GM12878 (cell line): ENCODE results near the gene IFNLR1. TPM values are rescaled to one million over a fixed set of nuclear protein-coding genes. Genes with fewer than 3 reads are reported as not detected.

Experiments used
- ATAC-seq: fragments of 200-7000 bp; cut with Tn5 transposase; 3 replicates; pipeline ENCODE4 v1.9.1; 2020; ENCODE audit warnings: mild to moderate bottlenecking, moderate library complexity
- BruUV-seq: library from RNA; stranded (reverse); fragments of 400-500 nt; replicated peaks from 2 replicates; lab custom pipeline; 2021; lab: Mats Ljungman, UMichigan
- CTCF ChIA-PET: fragments of 300-600 bp; sonication (Branson Sonifier 250); formaldehyde crosslinking; extraction: SDS; loops from one replicate; lab custom pipeline; 2021; ENCODE audit warnings: inconsistent platforms; lab: Yijun Ruan, JAX
- POLR2A ChIA-PET: fragments of 350-600 bp; formaldehyde crosslinking; extraction: SDS; loops from one replicate; lab custom pipeline; 2021; ENCODE audit warnings: inconsistent platforms; lab: Charles Lee
- RAD21 ChIA-PET: fragments of 300-600 bp; sonication (Branson Sonifier 250); formaldehyde crosslinking; loops from one replicate; lab custom pipeline; 2023; ENCODE audit warnings: antibody characterized with exemption; ENCODE audit not compliant: unreplicated experiment; lab: Charles Lee
- SMC1A ChIA-PET: fragments of 300-600 bp; sonication (Branson Sonifier 250); formaldehyde crosslinking; loops from one replicate; lab custom pipeline; 2023; ENCODE audit not compliant: unreplicated experiment, uncharacterized antibody; lab: Charles Lee
- DNase-seq: peaks from one replicate; pipeline ENCODE4 v3.0.0-alpha.2; 2011; ENCODE audit warnings: low read depth, low spot score
- FAIRE-seq: peaks from 3 replicates; lab custom pipeline; 2011; peaks lifted over from hg19 to GRCh38; lab: Jason Lieb, UNC
- H2AFZ ChIP-seq: 2 replicates; pipeline ENCODE4 v1.6.0; 2011; ENCODE audit warnings: low read depth, low read length, control low read depth; ENCODE audit not compliant: control insufficient read depth
- H3K27ac ChIP-seq: 2 replicates; pipeline ENCODE4 v1.5.1; 2011; ENCODE audit warnings: control low read depth; ENCODE audit not compliant: control insufficient read depth, insufficient read depth
- H3K27me3 ChIP-seq, 2 experiments: replicated peaks in 1 of 2; 2 replicates each; pipeline versions ENCODE4 v1.6.0 to v1.6.1; 2011; ENCODE audit warnings: low read length in 1 of 2; ENCODE audit not compliant: control insufficient read depth in 2 of 2, insufficient read depth in 2 of 2
- H3K36me3 ChIP-seq, 2 experiments: 2 replicates each; pipeline ENCODE4 v1.5.1; 2011; ENCODE audit warnings: low read length in 1 of 2; ENCODE audit not compliant: control insufficient read depth in 2 of 2, insufficient read depth in 2 of 2
- H3K4me1 ChIP-seq: 2 replicates; pipeline ENCODE4 v1.6.1; 2011; ENCODE audit warnings: mild to moderate bottlenecking, low read length, moderate library complexity, mixed read lengths; ENCODE audit not compliant: control insufficient read depth, insufficient read depth
- H3K4me2 ChIP-seq: 2 replicates; pipeline ENCODE4 v1.6.0; 2011; ENCODE audit warnings: control low read depth; ENCODE audit not compliant: control insufficient read depth, insufficient read depth
- H3K4me3 ChIP-seq: fragments of 200-600 bp; sonication (generic); 2 replicates; pipeline ENCODE4 v1.5.1; 2016
- H3K79me2 ChIP-seq: 2 replicates; pipeline ENCODE4 v1.6.0; 2011; ENCODE audit warnings: low read length; ENCODE audit not compliant: control insufficient read depth, insufficient read depth
- H3K9ac ChIP-seq: 2 replicates; pipeline ENCODE4 v1.8.0; 2011; ENCODE audit warnings: low read length, control low read depth, mixed read lengths; ENCODE audit not compliant: control insufficient read depth, insufficient read depth
- H3K9me3 ChIP-seq: replicated peaks from 3 replicates; pipeline ENCODE4 v1.5.1; 2011; ENCODE audit warnings: mild to moderate bottlenecking, low read length; ENCODE audit not compliant: control insufficient read depth, insufficient read depth
- H4K20me1 ChIP-seq: 2 replicates; pipeline ENCODE4 v1.6.0; 2011; ENCODE audit not compliant: control insufficient read depth, insufficient read depth
- FOS ChIP-seq: IDR thresholded peaks from 3 replicates; pipeline ENCODE4 v1.6.1; 2011; ENCODE audit warnings: borderline replicate concordance; ENCODE audit not compliant: insufficient read length; ENCODE audit errors: extremely low read depth
- FOXK2 ChIP-seq: fragments of 450-650 bp; IDR thresholded peaks from 2 replicates; pipeline ENCODE4 v1.6.1; 2017; ENCODE audit warnings: mild to moderate bottlenecking, moderate library complexity
- IKZF2 ChIP-seq, 2 experiments: fragments of 450-650 bp; IDR thresholded peaks; 2 replicates each; pipeline ENCODE4 v1.6.1; 2017; ENCODE audit warnings: mild to moderate bottlenecking in 2 of 2, moderate library complexity in 2 of 2
- IRF4 ChIP-seq: IDR thresholded peaks from 2 replicates; pipeline ENCODE4 v1.6.1; 2011; ENCODE audit warnings: low read depth, low read length
- NBN ChIP-seq: fragments of 450-650 bp; IDR thresholded peaks from 2 replicates; pipeline ENCODE4 v1.6.1; 2016
- NR2C1 ChIP-seq: fragments of 450-650 bp; IDR thresholded peaks from 2 replicates; pipeline ENCODE4 v1.6.1; 2017; ENCODE audit warnings: antibody characterized with exemption, mild to moderate bottlenecking, moderate library complexity
- POLR2AphosphoS2 ChIP-seq: IDR thresholded peaks from 2 replicates; pipeline ENCODE4 v1.6.1; 2011; ENCODE audit warnings: low read depth, mild to moderate bottlenecking, low read length, improper control_type of control experiment, moderate library complexity
- RFX5 ChIP-seq: IDR thresholded peaks from 2 replicates; pipeline ENCODE4 v1.6.1; 2011; ENCODE audit warnings: low read depth, low read length, improper control_type of control experiment
- RUNX3 ChIP-seq: IDR thresholded peaks from 2 replicates; pipeline ENCODE4 v1.6.1; 2012; ENCODE audit warnings: low read length, inconsistent platforms
- TCF12 ChIP-seq: IDR thresholded peaks from 2 replicates; pipeline ENCODE4 v1.6.1; 2011; ENCODE audit warnings: low read depth, mild to moderate bottlenecking, low read length
- ZNF217 ChIP-seq: fragments of 450-650 bp; IDR thresholded peaks from 2 replicates; pipeline ENCODE4 v1.6.1; 2017; ENCODE audit warnings: antibody characterized with exemption, mild to moderate bottlenecking
- WGBS: methylation state at CpG from one replicate; pipeline ENCODE4 v1.1.6; 2016; ENCODE audit warnings: low lambda C conversion rate; ENCODE audit not compliant: insufficient replicate concordance, insufficient coverage; ENCODE audit errors: missing lambda C conversion rate; 5-methylcytosine and 5-hydroxymethylcytosine counted together
- in situ Hi-C: fragments of 300-500 bp; cut with MboI; formaldehyde crosslinking; loops from 9 replicates; pipeline ENCODE4 v1.14.3; 2018; ENCODE audit warnings: mixed read lengths
- intact Hi-C: fragments of 100-400 bp; cut with micrococcal nuclease; formaldehyde crosslinking; loops from one replicate; pipeline ENCODE4 v1.14.2; 2022; ENCODE audit not compliant: unreplicated experiment
- polyA plus RNA-seq, 11 experiments: library from polyadenylated mRNA; depleted of rRNA in 4 of 11; unstranded in 6 of 11; stranded (reverse) in 5 of 11; fragments of >200 nt; fragmentation: Nextera tagmentation in 4 of 11; fragmentation: Illumina TruSeq in 1 of 11; extraction: Ambion mirVana in 4 of 11; extraction: Trizol in 1 of 11; gene quantifications; 1 replicate in 1 of 11; 2 replicates in 10 of 11; pipeline versions ENCODE4 v1.2.1 to v1.2.3, GENCODE V29; 2011 to 2016; ENCODE audit warnings: inconsistent platforms in 2 of 11, missing spikeins in 2 of 11, low read depth in 1 of 11
- total RNA-seq, 4 experiments: library from RNA; depleted of rRNA in 3 of 4; stranded (reverse); fragments of >200 nt in 3 of 4; fragmentation: Illumina TruSeq in 1 of 4; extraction: Trizol in 1 of 4; gene quantifications; 2 replicates each; pipeline versions ENCODE4 v1.2.1 to v1.2.3, GENCODE V29; 2013 to 2021
- TF ChIP-seq, protein P1 (sequence below): fragments of 150-350 bp; IDR thresholded peaks from 2 replicates; pipeline ENCODE4 v1.6.1; 2016; ENCODE audit warnings: low read depth, low read length
- TF ChIP-seq, protein P2 (sequence below): fragments of 450-650 bp; formaldehyde crosslinking; IDR thresholded peaks from 2 replicates; pipeline ENCODE4 v1.4.0; 2020; ENCODE audit warnings: mild to moderate bottlenecking, moderate library complexity
- TF ChIP-seq, protein P3 (sequence below): fragments of 450-650 bp; IDR thresholded peaks from 2 replicates; pipeline ENCODE4 v1.6.1; 2017; ENCODE audit warnings: mild to moderate bottlenecking, low read depth, inconsistent platforms; ENCODE audit not compliant: poor library complexity, severe bottlenecking
- TF ChIP-seq, protein P4 (sequence below): fragments of 450-650 bp; IDR thresholded peaks from 2 replicates; pipeline ENCODE4 v1.6.1; 2017; ENCODE audit warnings: borderline replicate concordance

The IFNLR1 gene
- total and polyA plus RNA-seq, 10 of the 15 experiments (the other 5 are each of a cell fraction or from before 2014, with no cell fraction given) = 0.31 to 5.6 (median 3.9) TPM

DNA sequence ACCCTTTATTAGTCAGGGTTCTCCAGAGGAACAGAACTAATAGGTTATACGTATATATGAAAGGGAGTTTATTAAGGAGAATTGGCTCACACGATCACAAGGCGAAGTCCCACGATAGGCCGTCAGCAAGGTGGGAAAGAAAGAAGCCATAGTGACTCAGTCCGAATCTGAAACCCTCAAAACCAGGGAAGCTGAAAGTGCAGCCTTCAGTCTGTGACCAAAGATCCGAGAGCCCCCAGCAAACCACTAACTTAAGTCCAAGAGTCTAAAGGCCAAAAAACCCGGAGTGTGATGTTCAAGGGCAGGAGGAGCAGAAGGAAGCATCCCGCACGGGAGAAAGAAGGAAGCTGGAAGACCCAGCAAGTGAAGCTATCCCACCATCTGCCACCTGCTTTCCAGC lies 9.9 kb downstream of the IFNLR1 start:
- Histone ChIP-seq H2AFZ (no peak overlapping the region), H3K27ac (no peak overlapping the region), H3K36me3 (no peaks in the 10 kb centered on the region; a peak in 1 of 4 replicates), H3K4me1 (peaks cover 6% of the 10 kb centered on the region), H3K9me3 (no peaks in the 10 kb centered on the region; the same call in 2 of the 3 replicates), H3K79me2 (no peaks in the 10 kb centered on the region), H3K9ac (no peak overlapping the region), H3K4me3 (no peak overlapping the region), H4K20me1 (no peaks in the 10 kb centered on the region), H3K27me3 (peaks cover 0 to 2% of the 10 kb centered on the region in 2 experiments; a peak in 2 of 4 replicates), H3K4me2 (no peak overlapping the region)
- WGBS = 80% methylated on average over 10 of the region's 10 CpGs
- CTCF ChIA-PET = interaction anchor here (2.2 kb wide), 1 partner anchor 12 kb away, joined by 5 read pairs; no protein-coding TSS in a partner anchor
- BruUV-seq = no TSS peak
- RAD21 ChIA-PET = no interaction called here
- in situ Hi-C loops (loop anchor here (5.0 kb wide), 1 partner anchor 50 kb away; no protein-coding TSS in a partner anchor), intact Hi-C loops (no loop called here)
- SMC1A ChIA-PET = no interaction called here
- DNase-seq (no peak), FAIRE-seq (no peak), ATAC-seq (no peak)
- POLR2A ChIA-PET = no interaction called here
- TF ChIP-seq ZNF217 (no peak), RUNX3 (peak; percentile 75), NBN (no peak), FOS (no peak), TCF12 (no peak), IKZF2 (IDR thresholded peaks at IDR 0.05) (0 out of 4 replicates have a peak, but pooled peaks of 1 of the 2 experiments have one; percentile 19), RFX5 (no peak), POLR2AphosphoS2 (no peak), FOXK2 (no peak), IRF4 (no peak), NR2C1 (no peak)
- TF ChIP-seq, protein P1, sequence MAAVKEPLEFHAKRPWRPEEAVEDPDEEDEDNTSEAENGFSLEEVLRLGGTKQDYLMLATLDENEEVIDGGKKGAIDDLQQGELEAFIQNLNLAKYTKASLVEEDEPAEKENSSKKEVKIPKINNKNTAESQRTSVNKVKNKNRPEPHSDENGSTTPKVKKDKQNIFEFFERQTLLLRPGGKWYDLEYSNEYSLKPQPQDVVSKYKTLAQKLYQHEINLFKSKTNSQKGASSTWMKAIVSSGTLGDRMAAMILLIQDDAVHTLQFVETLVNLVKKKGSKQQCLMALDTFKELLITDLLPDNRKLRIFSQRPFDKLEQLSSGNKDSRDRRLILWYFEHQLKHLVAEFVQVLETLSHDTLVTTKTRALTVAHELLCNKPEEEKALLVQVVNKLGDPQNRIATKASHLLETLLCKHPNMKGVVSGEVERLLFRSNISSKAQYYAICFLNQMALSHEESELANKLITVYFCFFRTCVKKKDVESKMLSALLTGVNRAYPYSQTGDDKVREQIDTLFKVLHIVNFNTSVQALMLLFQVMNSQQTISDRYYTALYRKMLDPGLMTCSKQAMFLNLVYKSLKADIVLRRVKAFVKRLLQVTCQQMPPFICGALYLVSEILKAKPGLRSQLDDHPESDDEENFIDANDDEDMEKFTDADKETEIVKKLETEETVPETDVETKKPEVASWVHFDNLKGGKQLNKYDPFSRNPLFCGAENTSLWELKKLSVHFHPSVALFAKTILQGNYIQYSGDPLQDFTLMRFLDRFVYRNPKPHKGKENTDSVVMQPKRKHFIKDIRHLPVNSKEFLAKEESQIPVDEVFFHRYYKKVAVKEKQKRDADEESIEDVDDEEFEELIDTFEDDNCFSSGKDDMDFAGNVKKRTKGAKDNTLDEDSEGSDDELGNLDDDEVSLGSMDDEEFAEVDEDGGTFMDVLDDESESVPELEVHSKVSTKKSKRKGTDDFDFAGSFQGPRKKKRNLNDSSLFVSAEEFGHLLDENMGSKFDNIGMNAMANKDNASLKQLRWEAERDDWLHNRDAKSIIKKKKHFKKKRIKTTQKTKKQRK = no peak
- TF ChIP-seq, protein P2, sequence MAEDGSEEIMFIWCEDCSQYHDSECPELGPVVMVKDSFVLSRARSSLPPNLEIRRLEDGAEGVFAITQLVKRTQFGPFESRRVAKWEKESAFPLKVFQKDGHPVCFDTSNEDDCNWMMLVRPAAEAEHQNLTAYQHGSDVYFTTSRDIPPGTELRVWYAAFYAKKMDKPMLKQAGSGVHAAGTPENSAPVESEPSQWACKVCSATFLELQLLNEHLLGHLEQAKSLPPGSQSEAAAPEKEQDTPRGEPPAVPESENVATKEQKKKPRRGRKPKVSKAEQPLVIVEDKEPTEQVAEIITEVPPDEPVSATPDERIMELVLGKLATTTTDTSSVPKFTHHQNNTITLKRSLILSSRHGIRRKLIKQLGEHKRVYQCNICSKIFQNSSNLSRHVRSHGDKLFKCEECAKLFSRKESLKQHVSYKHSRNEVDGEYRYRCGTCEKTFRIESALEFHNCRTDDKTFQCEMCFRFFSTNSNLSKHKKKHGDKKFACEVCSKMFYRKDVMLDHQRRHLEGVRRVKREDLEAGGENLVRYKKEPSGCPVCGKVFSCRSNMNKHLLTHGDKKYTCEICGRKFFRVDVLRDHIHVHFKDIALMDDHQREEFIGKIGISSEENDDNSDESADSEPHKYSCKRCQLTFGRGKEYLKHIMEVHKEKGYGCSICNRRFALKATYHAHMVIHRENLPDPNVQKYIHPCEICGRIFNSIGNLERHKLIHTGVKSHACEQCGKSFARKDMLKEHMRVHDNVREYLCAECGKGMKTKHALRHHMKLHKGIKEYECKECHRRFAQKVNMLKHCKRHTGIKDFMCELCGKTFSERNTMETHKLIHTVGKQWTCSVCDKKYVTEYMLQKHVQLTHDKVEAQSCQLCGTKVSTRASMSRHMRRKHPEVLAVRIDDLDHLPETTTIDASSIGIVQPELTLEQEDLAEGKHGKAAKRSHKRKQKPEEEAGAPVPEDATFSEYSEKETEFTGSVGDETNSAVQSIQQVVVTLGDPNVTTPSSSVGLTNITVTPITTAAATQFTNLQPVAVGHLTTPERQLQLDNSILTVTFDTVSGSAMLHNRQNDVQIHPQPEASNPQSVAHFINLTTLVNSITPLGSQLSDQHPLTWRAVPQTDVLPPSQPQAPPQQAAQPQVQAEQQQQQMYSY (CRISPR knock-in tag) = no peak
- TF ChIP-seq, protein P3, sequence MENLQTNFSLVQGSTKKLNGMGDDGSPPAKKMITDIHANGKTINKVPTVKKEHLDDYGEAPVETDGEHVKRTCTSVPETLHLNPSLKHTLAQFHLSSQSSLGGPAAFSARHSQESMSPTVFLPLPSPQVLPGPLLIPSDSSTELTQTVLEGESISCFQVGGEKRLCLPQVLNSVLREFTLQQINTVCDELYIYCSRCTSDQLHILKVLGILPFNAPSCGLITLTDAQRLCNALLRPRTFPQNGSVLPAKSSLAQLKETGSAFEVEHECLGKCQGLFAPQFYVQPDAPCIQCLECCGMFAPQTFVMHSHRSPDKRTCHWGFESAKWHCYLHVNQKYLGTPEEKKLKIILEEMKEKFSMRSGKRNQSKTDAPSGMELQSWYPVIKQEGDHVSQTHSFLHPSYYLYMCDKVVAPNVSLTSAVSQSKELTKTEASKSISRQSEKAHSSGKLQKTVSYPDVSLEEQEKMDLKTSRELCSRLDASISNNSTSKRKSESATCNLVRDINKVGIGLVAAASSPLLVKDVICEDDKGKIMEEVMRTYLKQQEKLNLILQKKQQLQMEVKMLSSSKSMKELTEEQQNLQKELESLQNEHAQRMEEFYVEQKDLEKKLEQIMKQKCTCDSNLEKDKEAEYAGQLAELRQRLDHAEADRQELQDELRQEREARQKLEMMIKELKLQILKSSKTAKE = no peak
- TF ChIP-seq, protein P4, sequence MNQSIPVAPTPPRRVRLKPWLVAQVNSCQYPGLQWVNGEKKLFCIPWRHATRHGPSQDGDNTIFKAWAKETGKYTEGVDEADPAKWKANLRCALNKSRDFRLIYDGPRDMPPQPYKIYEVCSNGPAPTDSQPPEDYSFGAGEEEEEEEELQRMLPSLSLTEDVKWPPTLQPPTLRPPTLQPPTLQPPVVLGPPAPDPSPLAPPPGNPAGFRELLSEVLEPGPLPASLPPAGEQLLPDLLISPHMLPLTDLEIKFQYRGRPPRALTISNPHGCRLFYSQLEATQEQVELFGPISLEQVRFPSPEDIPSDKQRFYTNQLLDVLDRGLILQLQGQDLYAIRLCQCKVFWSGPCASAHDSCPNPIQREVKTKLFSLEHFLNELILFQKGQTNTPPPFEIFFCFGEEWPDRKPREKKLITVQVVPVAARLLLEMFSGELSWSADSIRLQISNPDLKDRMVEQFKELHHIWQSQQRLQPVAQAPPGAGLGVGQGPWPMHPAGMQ = no peak
